ENCODE measurements around the gene SOS2.

Gene SOS2

DNA sequence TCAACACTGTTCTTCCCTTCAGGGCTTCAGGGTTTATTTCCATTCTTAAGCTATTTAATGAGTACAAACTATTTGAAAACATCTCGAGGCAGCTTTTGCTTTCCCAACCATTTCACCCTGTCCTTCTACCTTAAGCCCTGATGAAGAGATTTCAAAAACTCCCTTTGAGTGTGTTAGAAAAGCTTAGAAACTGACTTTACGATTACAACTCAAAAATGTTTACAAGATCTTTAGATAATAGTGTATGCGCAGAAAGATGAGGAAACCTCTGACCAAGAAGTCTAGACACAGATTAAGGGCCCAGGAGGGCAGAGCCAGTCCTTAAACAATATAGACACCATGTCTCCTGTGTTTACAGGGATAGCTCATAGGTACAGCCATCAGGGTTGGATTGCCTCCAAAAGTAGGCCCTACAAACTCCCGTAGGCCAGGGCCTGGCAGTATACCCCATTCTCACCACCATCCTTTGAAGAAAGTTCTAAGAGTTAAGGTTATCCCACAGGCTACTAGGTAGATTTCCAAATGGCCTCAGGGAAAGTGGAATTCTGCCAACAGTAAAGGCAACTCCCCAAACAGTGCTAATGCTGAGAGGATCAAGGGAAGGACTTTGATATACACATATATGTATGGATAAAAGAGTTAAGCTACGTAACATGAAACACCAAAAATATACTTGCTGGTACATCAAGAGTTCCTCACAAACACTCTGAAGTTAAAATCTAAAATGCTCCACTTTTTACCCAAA is 11.4 kb upstream of the SOS2 start:
- H3K9ac ChIP-seq (ENCODE audit: low read length): no peak overlapping the region
- no peak overlapping the region for H3K27ac ChIP-seq (ENCODE audit: low read depth, low read length)
- H3K36me3 ChIP-seq (ENCODE audit: control insufficient read depth, insufficient read depth, low read length): no peaks in the 10 kb centered on the region
- no peak overlapping the region for H4K5ac ChIP-seq (ENCODE audit: low read length)
- no CpG with 5 or more reads among the region's 5 CpGs for WGBS (ENCODE audit: extremely low coverage, insufficient coverage, low lambda C conversion rate)
- H3K79me1 ChIP-seq (ENCODE audit: low read length): no peaks in the 10 kb centered on the region
- no peak overlapping the region for H2AK5ac ChIP-seq (ENCODE audit: low read length)
- no peak overlapping the region for H3K4me2 ChIP-seq (ENCODE audit: low read length)
- no peak overlapping the region for H3K23ac ChIP-seq (ENCODE audit: low read length)
- H3K56ac ChIP-seq (ENCODE audit: low read length): no peak overlapping the region
- no peaks in the 10 kb centered on the region for H3K79me2 ChIP-seq (ENCODE audit: control insufficient read depth, insufficient read depth, low read length)
- H3K4me1 ChIP-seq (ENCODE audit: control insufficient read depth, low read depth, low read length): no peaks in the 10 kb centered on the region
- H3K4me3 ChIP-seq (ENCODE audit: low read length): no peak overlapping the region
- no peak overlapping the region for H2BK120ac ChIP-seq (ENCODE audit: low read depth, low read length)
- no peak for DNase-seq
- no peak overlapping the region for H2BK5ac ChIP-seq (ENCODE audit: low read length)
- no peak overlapping the region for H3K4ac ChIP-seq (ENCODE audit: low read depth, low read length)
- no peak overlapping the region for H2BK15ac ChIP-seq (replicated peaks; ENCODE audit: low read depth)
- no peaks in the 10 kb centered on the region for H3K27me3 ChIP-seq (ENCODE audit: insufficient read depth, low read length, poor library complexity)
- no peak overlapping the region for H4K8ac ChIP-seq (ENCODE audit: low read depth, low read length)
- H3K18ac ChIP-seq (ENCODE audit: low read length): no peak overlapping the region

GRCh38 chr14:50242096-50242495 is 10.7 kb upstream of the SOS2 start:
- no peak overlapping the region for H3K4me3 ChIP-seq (ENCODE audit: low read length)
- H3K23ac ChIP-seq (ENCODE audit: low read length): no peak overlapping the region
- no peaks in the 10 kb centered on the region for H3K79me1 ChIP-seq (ENCODE audit: low read length)
- H4K5ac ChIP-seq (ENCODE audit: low read length): no peak overlapping the region
- no peak overlapping the region for H3K56ac ChIP-seq (ENCODE audit: low read length)
- no peak overlapping the region for H3K9ac ChIP-seq (ENCODE audit: low read length)
- WGBS (ENCODE audit: extremely low coverage, insufficient coverage, low lambda C conversion rate): no CpG with 5 or more reads among the region's 1 CpG
- no peak overlapping the region for H3K27ac ChIP-seq (ENCODE audit: low read depth, low read length)
- H3K18ac ChIP-seq (ENCODE audit: low read length): no peak overlapping the region
- no peaks in the 10 kb centered on the region for H3K4me1 ChIP-seq (ENCODE audit: control insufficient read depth, low read depth, low read length)
- no peak overlapping the region for H2BK15ac ChIP-seq (replicated peaks; ENCODE audit: low read depth)
- H2BK120ac ChIP-seq (ENCODE audit: low read depth, low read length): no peak overlapping the region
- H2BK5ac ChIP-seq (ENCODE audit: low read length): no peak overlapping the region
- no peaks in the 10 kb centered on the region for H3K27me3 ChIP-seq (ENCODE audit: insufficient read depth, low read length, poor library complexity)
- H4K8ac ChIP-seq (ENCODE audit: low read depth, low read length): no peak overlapping the region
- H2AK5ac ChIP-seq (ENCODE audit: low read length): no peak overlapping the region
- H3K36me3 ChIP-seq (ENCODE audit: control insufficient read depth, insufficient read depth, low read length): no peaks in the 10 kb centered on the region
- H3K79me2 ChIP-seq (ENCODE audit: control insufficient read depth, insufficient read depth, low read length): no peaks in the 10 kb centered on the region
- H3K4me2 ChIP-seq (ENCODE audit: low read length): no peak overlapping the region
- H3K4ac ChIP-seq (ENCODE audit: low read depth, low read length): no peak overlapping the region
- DNase-seq: no peak

GRCh38 chr14:50237427-50237826 is 6.0 kb upstream of the SOS2 start:
- Histone ChIP-seq H3K79me1 (ENCODE audit: low read length) (no peaks in the 10 kb centered on the region), H3K36me3 (ENCODE audit: control insufficient read depth, insufficient read depth, low read length) (no peaks in the 10 kb centered on the region), H3K27ac (ENCODE audit: low read depth, low read length) (no peak overlapping the region), H3K23ac (ENCODE audit: low read length) (no peak overlapping the region), H3K18ac (ENCODE audit: low read length) (no peak overlapping the region), H3K27me3 (ENCODE audit: insufficient read depth, low read length, poor library complexity) (no peaks in the 10 kb centered on the region), H3K9ac (ENCODE audit: low read length) (no peak overlapping the region), H2BK5ac (ENCODE audit: low read length) (no peak overlapping the region), H3K4ac (ENCODE audit: low read depth, low read length) (no peak overlapping the region), H2AK5ac (ENCODE audit: low read length) (no peak overlapping the region), H2BK120ac (ENCODE audit: low read depth, low read length) (no peak overlapping the region), H3K4me3 (ENCODE audit: low read length) (no peak overlapping the region), H4K5ac (ENCODE audit: low read length) (no peak overlapping the region), H3K56ac (ENCODE audit: low read length) (no peak overlapping the region), H3K4me2 (ENCODE audit: low read length) (no peak overlapping the region), H4K8ac (ENCODE audit: low read depth, low read length) (no peak overlapping the region), H3K79me2 (ENCODE audit: control insufficient read depth, insufficient read depth, low read length) (no peaks in the 10 kb centered on the region), H3K4me1 (ENCODE audit: control insufficient read depth, low read depth, low read length) (no peaks in the 10 kb centered on the region), H2BK15ac (replicated peaks; ENCODE audit: low read depth) (no peak overlapping the region)
- DNase-seq: no peak
- WGBS (ENCODE audit: extremely low coverage, insufficient coverage, low lambda C conversion rate): no CpG with 5 or more reads among the region's 3 CpGs

DNA sequence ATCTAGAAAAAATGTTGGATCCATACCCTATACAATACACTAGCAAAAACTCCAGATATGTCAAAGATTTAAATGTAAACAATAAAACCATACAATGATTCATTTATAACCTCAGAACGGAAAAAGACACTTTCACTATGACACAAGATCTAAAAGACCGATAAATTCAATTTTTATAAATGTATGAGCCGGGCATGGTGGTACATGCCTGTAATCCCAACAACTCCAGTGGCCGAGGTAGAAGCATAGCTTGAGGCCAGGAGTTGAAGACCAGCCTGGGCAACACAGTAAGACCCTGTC is 2.5 kb upstream of the SOS2 start:
- H2BK5ac ChIP-seq (ENCODE audit: low read length): no peak overlapping the region
- H3K4me3 ChIP-seq (ENCODE audit: low read length): no peak overlapping the region
- no peak for DNase-seq
- no peak overlapping the region for H2BK120ac ChIP-seq (ENCODE audit: low read depth, low read length)
- H3K23ac ChIP-seq (ENCODE audit: low read length): no peak overlapping the region
- no peak overlapping the region for H3K4me2 ChIP-seq (ENCODE audit: low read length)
- no peak overlapping the region for H2BK15ac ChIP-seq (replicated peaks; ENCODE audit: low read depth)
- H3K4me1 ChIP-seq (ENCODE audit: control insufficient read depth, low read depth, low read length): no peaks in the 10 kb centered on the region
- peaks cover 10% of the 10 kb centered on the region for H3K79me2 ChIP-seq (ENCODE audit: control insufficient read depth, insufficient read depth, low read length)
- no peak overlapping the region for H2AK5ac ChIP-seq (ENCODE audit: low read length)
- H3K18ac ChIP-seq (ENCODE audit: low read length): no peak overlapping the region
- H3K27me3 ChIP-seq (ENCODE audit: insufficient read depth, low read length, poor library complexity): no peaks in the 10 kb centered on the region
- H3K36me3 ChIP-seq (ENCODE audit: control insufficient read depth, insufficient read depth, low read length): no peaks in the 10 kb centered on the region
- H4K5ac ChIP-seq (ENCODE audit: low read length): no peak overlapping the region
- H3K79me1 ChIP-seq (ENCODE audit: low read length): peaks cover 2% of the 10 kb centered on the region
- no peak overlapping the region for H3K4ac ChIP-seq (ENCODE audit: low read depth, low read length)
- no CpG with 5 or more reads among the region's 4 CpGs for WGBS (ENCODE audit: extremely low coverage, insufficient coverage, low lambda C conversion rate)
- no peak overlapping the region for H3K27ac ChIP-seq (ENCODE audit: low read depth, low read length)
- no peak overlapping the region for H4K8ac ChIP-seq (ENCODE audit: low read depth, low read length)
- H3K56ac ChIP-seq (ENCODE audit: low read length): no peak overlapping the region
- H3K9ac ChIP-seq (ENCODE audit: low read length): no peak overlapping the region

DNA sequence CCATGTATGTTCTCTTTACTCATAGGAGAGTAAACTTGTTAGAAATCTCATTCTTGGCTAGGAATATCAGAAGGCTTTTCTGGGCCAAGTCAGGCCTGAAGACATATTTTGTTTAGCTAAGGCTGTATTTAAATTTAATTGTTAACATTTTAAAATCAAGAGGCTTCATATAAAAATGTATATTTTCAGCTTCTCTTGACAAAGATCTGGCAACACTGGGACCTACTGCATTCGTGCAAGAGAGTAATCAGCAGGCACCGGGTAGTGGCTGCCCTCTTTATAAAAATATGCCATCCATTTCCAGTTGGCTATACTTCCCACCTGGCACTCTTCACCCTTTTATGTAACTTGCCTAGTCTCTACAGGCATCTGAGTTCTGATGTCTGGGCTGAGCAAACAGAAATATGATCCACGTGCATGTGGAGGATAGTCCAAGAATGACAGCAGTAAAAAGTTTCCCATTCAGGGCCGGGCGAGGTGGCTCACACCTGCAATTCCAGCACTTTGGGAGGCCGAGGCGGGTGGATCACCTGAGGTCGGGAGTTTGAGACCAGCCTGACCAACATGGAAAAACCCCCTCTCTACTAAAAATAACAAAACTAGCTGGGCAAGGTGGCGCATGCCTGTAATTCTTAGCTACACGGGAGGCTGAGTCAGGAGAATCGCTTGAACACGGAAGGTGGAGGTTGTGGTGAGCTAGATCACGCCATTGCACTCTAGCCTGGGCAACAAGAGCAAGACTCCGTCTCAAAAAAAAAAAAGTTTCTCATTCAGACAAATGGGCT is 2.0 kb upstream of the SOS2 start:
- H3K9ac ChIP-seq (ENCODE audit: low read length): no peak overlapping the region
- no peak overlapping the region for H2BK120ac ChIP-seq (ENCODE audit: low read depth, low read length)
- peaks cover 14% of the 10 kb centered on the region for H3K79me2 ChIP-seq (ENCODE audit: control insufficient read depth, insufficient read depth, low read length)
- no CpG with 5 or more reads among the region's 14 CpGs for WGBS (ENCODE audit: extremely low coverage, insufficient coverage, low lambda C conversion rate)
- H2BK5ac ChIP-seq (ENCODE audit: low read length): no peak overlapping the region
- H4K5ac ChIP-seq (ENCODE audit: low read length): no peak overlapping the region
- H3K27me3 ChIP-seq (ENCODE audit: insufficient read depth, low read length, poor library complexity): no peaks in the 10 kb centered on the region
- H3K4me2 ChIP-seq (ENCODE audit: low read length): no peak overlapping the region
- H3K4me1 ChIP-seq (ENCODE audit: control insufficient read depth, low read depth, low read length): no peaks in the 10 kb centered on the region
- H3K56ac ChIP-seq (ENCODE audit: low read length): no peak overlapping the region
- H3K27ac ChIP-seq (ENCODE audit: low read depth, low read length): no peak overlapping the region
- no peak overlapping the region for H3K18ac ChIP-seq (ENCODE audit: low read length)
- DNase-seq: no peak
- no peak overlapping the region for H2AK5ac ChIP-seq (ENCODE audit: low read length)
- H3K36me3 ChIP-seq (ENCODE audit: control insufficient read depth, insufficient read depth, low read length): no peaks in the 10 kb centered on the region
- no peak overlapping the region for H2BK15ac ChIP-seq (replicated peaks; ENCODE audit: low read depth)
- no peak overlapping the region for H3K4ac ChIP-seq (ENCODE audit: low read depth, low read length)
- no peak overlapping the region for H4K8ac ChIP-seq (ENCODE audit: low read depth, low read length)
- no peak overlapping the region for H3K23ac ChIP-seq (ENCODE audit: low read length)
- H3K4me3 ChIP-seq (ENCODE audit: low read length): no peak overlapping the region
- H3K79me1 ChIP-seq (ENCODE audit: low read length): peaks cover 2% of the 10 kb centered on the region
